Right lobe of liver (tissue), 4 donors: Measurements from ENCODE around the gene ITGA8.
"Not testable (repeated sequence)": the region's sequence is repeated elsewhere in the genome, so short reads cannot be mapped to it uniquely, and the experiment has no call there.

Source experiments
- CTCF ChIP-seq, 4 donors: fragments of 200-600 bp in 3 of 4; fragments of 450-650 bp in 1 of 4; IDR thresholded peaks; one replicate each; pipeline versions ENCODE4 v1.5.1 to v1.8.0; 2016 to 2022; ENCODE audit warnings: antibody characterized with exemption in 4 of 4, mild to moderate bottlenecking in 2 of 4
- POLR2A ChIP-seq: fragments of 450-650 bp; IDR thresholded peaks from one replicate; pipeline ENCODE4 v1.6.1; 2017; ENCODE audit warnings: antibody characterized with exemption, mild to moderate bottlenecking
- donor health status: DM: no; HTN: no; CAD: no.
- donor health status: DM: no; HTN: no; CAD: no.
- donor health status: DM: no; HTN: yes; CAD: no.

- not testable (repeated sequence) for TF ChIP-seq CTCF (IDR thresholded peaks at IDR 0.05); POLR2A
Observed at GRCh38 chr10:15761224-15761623, 41.5 kb upstream of the ITGA8 start.
